ENCODE data around the gene STARD3.

DNA sequence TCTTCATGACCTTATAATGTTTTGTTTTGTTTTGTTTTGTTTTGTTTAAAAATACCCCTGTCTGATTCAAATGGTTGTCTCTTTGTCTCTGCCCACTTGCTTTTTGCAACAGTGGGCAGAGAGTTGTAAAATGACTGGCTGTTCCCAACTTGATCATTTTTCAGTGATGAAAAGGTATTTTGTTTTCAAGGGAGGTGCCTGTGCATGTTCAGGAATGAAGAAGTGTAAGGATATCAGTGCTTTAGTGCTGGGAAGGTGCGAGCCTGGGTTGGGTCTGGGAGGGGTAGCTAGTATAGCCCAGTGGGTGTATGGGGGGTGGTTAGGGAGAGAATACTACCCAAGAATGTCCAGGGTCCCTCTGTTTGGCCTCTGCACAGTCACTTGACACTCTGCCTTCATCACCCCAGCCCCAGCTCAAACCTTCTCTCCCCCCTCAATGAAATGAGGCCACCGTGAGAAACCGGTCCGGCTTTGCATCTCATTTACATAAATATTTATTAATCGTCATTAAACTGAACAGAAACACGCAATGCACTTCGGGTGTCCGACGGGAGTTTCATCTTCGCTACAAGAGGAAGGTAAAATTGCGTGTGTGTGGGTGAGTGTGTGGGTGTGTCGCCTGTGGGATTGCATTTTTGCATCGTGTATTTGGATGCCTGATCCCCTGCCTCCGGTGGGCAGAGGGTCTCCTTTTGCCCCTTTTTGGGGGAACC is 33.5 kb upstream of the STARD3 start:
- TF ChIP-seq POLR2A (IDR thresholded peaks at IDR 0.05) (no peak), CTCF (IDR thresholded peaks at IDR 0.05) (no peak)
